Right atrium auricular region (tissue), 2 donors: ENCODE results near the gene UNC5C. TPM values are rescaled to one million over a fixed set of nuclear protein-coding genes. Genes with fewer than 3 reads are reported as not detected.

Source experiments
- DNase-seq: peaks from one replicate; pipeline ENCODE4 v3.0.0-alpha.2; 2019; ENCODE audit warnings: low spot score
- H3K27ac ChIP-seq, 2 donors: fragments of 200-600 bp; sonication (generic); 1 replicate in 1 of 2; 2 replicates in 1 of 2; pipeline ENCODE4 v1.5.1; 2016 to 2019
- H3K27me3 ChIP-seq, 2 donors: fragments of 200-600 bp; sonication (generic); one replicate each; pipeline versions ENCODE4 v1.5.1 to v1.6.0; 2017 to 2019
- H3K36me3 ChIP-seq: fragments of 200-600 bp; sonication (generic); one replicate; pipeline ENCODE4 v1.5.1; 2016
- H3K4me1 ChIP-seq, 2 donors: fragments of 200-600 bp; sonication (generic); one replicate each; pipeline versions ENCODE4 v1.5.1 to v1.6.0; 2017 to 2019
- H3K4me3 ChIP-seq, 2 donors: fragments of 200-600 bp; sonication (generic); 1 replicate in 1 of 2; 2 replicates in 1 of 2; pipeline ENCODE4 v1.5.1; 2017 to 2019; ENCODE audit warnings: mild to moderate bottlenecking in 1 of 2, moderate library complexity in 1 of 2
- H3K9me3 ChIP-seq, 2 donors: fragments of 200-600 bp; sonication (generic); one replicate each; pipeline ENCODE4 v1.5.1; 2019
- CTCF ChIP-seq, 2 donors: fragments of 200-600 bp; sonication (generic); IDR thresholded peaks; one replicate each; pipeline ENCODE4 v1.5.1; 2019; ENCODE audit warnings: antibody characterized with exemption in 2 of 2
- total RNA-seq, 2 donors: library from RNA; depleted of rRNA; stranded (reverse); fragments of >200 nt; gene quantifications; one replicate each; pipeline ENCODE4 v1.1.0, GENCODE V29; 2016

The UNC5C gene
- total RNA-seq, 2 donors from 2014 or later, result 3.8 to 4.6 TPM

GRCh38 chr4:95431678-95432077, 117.1 kb downstream of the UNC5C start:
- Histone ChIP-seq H3K9me3 (no peaks in the 10 kb centered on the region), H3K4me3 (no peak overlapping the region), H3K4me1 (no peaks in the 10 kb centered on the region), H3K27ac (no peak overlapping the region), H3K27me3 (no peaks in the 10 kb centered on the region), H3K36me3 (no peaks in the 10 kb centered on the region)
- DNase-seq, result no peak
- no peak for TF ChIP-seq CTCF (IDR thresholded peaks at IDR 0.05)

GRCh38 chr4:95429416-95429815, 119.4 kb downstream of the UNC5C start:
- DNase-seq, result no peak
- TF ChIP-seq CTCF (IDR thresholded peaks at IDR 0.05), result no peak

GRCh38 chr4:95428291-95429070, 120.3 kb downstream of the UNC5C start:
- no peak for DNase-seq
- Histone ChIP-seq H3K4me1 (no peaks in the 10 kb centered on the region), H3K27me3 (no peaks in the 10 kb centered on the region), H3K27ac (no peak overlapping the region), H3K9me3 (no peaks in the 10 kb centered on the region), H3K36me3 (no peaks in the 10 kb centered on the region), H3K4me3 (no peak overlapping the region)
- no peak for TF ChIP-seq CTCF (IDR thresholded peaks at IDR 0.05)

More at GRCh38 chr4:95429416-95429815, 119.4 kb downstream of the UNC5C start:
- no peaks in the 10 kb centered on the region for H3K36me3 ChIP-seq
- no peak overlapping the region for H3K4me3 ChIP-seq
- H3K9me3 ChIP-seq, result no peaks in the 10 kb centered on the region
- no peak overlapping the region for H3K27ac ChIP-seq
- H3K27me3 ChIP-seq, result no peaks in the 10 kb centered on the region
- no peaks in the 10 kb centered on the region for H3K4me1 ChIP-seq

- H3K4me3 ChIP-seq, result no peak overlapping the region
- no peak for TF ChIP-seq CTCF (IDR thresholded peaks at IDR 0.05)
- no peaks in the 10 kb centered on the region for H3K9me3 ChIP-seq
- H3K4me1 ChIP-seq, result no peaks in the 10 kb centered on the region
- no peaks in the 10 kb centered on the region for H3K27me3 ChIP-seq
- no peak for DNase-seq
- H3K36me3 ChIP-seq, result no peaks in the 10 kb centered on the region
- no peak overlapping the region for H3K27ac ChIP-seq
Measured at GRCh38 chr4:95426455-95426854, 122.3 kb downstream of the UNC5C start.

GRCh38 chr4:95422436-95422835, 126.3 kb downstream of the UNC5C start:
- H3K9me3 ChIP-seq, result no peaks in the 10 kb centered on the region
- H3K27ac ChIP-seq, result no peak overlapping the region
- H3K27me3 ChIP-seq, result no peaks in the 10 kb centered on the region
- no peak overlapping the region for H3K4me3 ChIP-seq
- TF ChIP-seq CTCF (IDR thresholded peaks at IDR 0.05), result no peak
- H3K36me3 ChIP-seq, result no peaks in the 10 kb centered on the region
- no peak for DNase-seq
- no peaks in the 10 kb centered on the region for H3K4me1 ChIP-seq

- DNase-seq, result no peak
- no peaks in the 10 kb centered on the region for H3K36me3 ChIP-seq
- no peak for TF ChIP-seq CTCF (IDR thresholded peaks at IDR 0.05)
- no peaks in the 10 kb centered on the region for H3K27me3 ChIP-seq
- no peaks in the 10 kb centered on the region for H3K4me1 ChIP-seq
- no peak overlapping the region for H3K4me3 ChIP-seq
- H3K27ac ChIP-seq, result no peak overlapping the region
- H3K9me3 ChIP-seq, result no peaks in the 10 kb centered on the region
Measured at GRCh38 chr4:95421869-95422268, 126.9 kb downstream of the UNC5C start.
